K562 (cell line): ENCODE data around the gene RIPPLY3. TPM values are rescaled to one million over a fixed set of nuclear protein-coding genes. Genes with fewer than 3 reads are reported as not detected.

ENCODE experiments used
- ADNP ChIP-seq: fragments of 200-800 bp; sonication (Bioruptor generic); IDR thresholded peaks from 2 replicates; pipeline ENCODE4 v1.6.1; 2016; ENCODE audit warnings: missing genetic modification characterization, missing compliant biosample characterization
- DDX20 ChIP-seq: fragments of 450-650 bp; IDR thresholded peaks from 2 replicates; pipeline ENCODE4 v1.6.1; 2016; ENCODE audit warnings: missing genetic modification characterization, low read depth, mild to moderate bottlenecking, missing compliant biosample characterization, moderate library complexity
- DEAF1 ChIP-seq: fragments of 450-650 bp; formaldehyde crosslinking; IDR thresholded peaks from 2 replicates; pipeline ENCODE4 v1.4.0; 2020; ENCODE audit warnings: mild to moderate bottlenecking, moderate library complexity
- E2F3 ChIP-seq: fragments of 250-450 bp; sonication (Bioruptor Pico); IDR thresholded peaks from 2 replicates; pipeline ENCODE4 v1.4.0; 2020; ENCODE audit warnings: mild to moderate bottlenecking
- HDAC1 ChIP-seq, 2 experiments: fragments of 450-650 bp; IDR thresholded peaks; 2 replicates each; pipeline ENCODE4 v1.6.1; 2016 to 2017; ENCODE audit warnings: inconsistent platforms in 1 of 2, mild to moderate bottlenecking in 1 of 2, moderate library complexity in 1 of 2
- POLR2A ChIP-seq: fragments of 450-650 bp; conservative IDR thresholded peaks from 2 replicates; pipeline ENCODE4 v1.6.1; 2016
- PREB ChIP-seq: sonication (generic); formaldehyde crosslinking; IDR thresholded peaks from 2 replicates; pipeline ENCODE4 v1.8.1; 2023; ENCODE audit warnings: mild to moderate bottlenecking, missing genetic modification reagents
- ZBTB34 ChIP-seq: fragments of 250-450 bp; sonication (Bioruptor Pico); IDR thresholded peaks from 2 replicates; pipeline ENCODE4 v1.8.0; 2021; ENCODE audit warnings: mild to moderate bottlenecking, moderate library complexity
- ZBTB8A ChIP-seq: fragments of 450-650 bp; IDR thresholded peaks from 2 replicates; pipeline ENCODE4 v1.6.1; 2018; ENCODE audit warnings: mild to moderate bottlenecking, moderate library complexity; ENCODE audit not compliant: partially characterized antibody
- ZFP30 ChIP-seq: fragments of 250-450 bp; sonication (Bioruptor Pico); IDR thresholded peaks from 2 replicates; pipeline ENCODE4 v1.8.0; 2022; ENCODE audit warnings: moderate library complexity, mild to moderate bottlenecking, inconsistent platforms, borderline replicate concordance
- ZKSCAN1 ChIP-seq: fragments of 150-350 bp; IDR thresholded peaks from 2 replicates; pipeline ENCODE4 v1.6.1; 2016; ENCODE audit warnings: low read depth, low read length
- ZNF584 ChIP-seq: fragments of 200-800 bp; sonication (Bioruptor generic); IDR thresholded peaks from 2 replicates; pipeline ENCODE4 v1.6.1; 2016; ENCODE audit warnings: low read depth, mild to moderate bottlenecking, missing genetic modification characterization, missing compliant biosample characterization
- ZNF696 ChIP-seq: fragments of 250-450 bp; sonication (Bioruptor Pico); conservative IDR thresholded peaks from 2 replicates; pipeline ENCODE4 v1.4.0; 2020; ENCODE audit warnings: mild to moderate bottlenecking, moderate library complexity
- polyA plus RNA-seq, 8 experiments: library from polyadenylated mRNA; depleted of rRNA in 4 of 8; stranded (reverse) in 5 of 8; unstranded in 3 of 8; fragments of >200 nt; fragmentation: Nextera tagmentation in 2 of 8; fragmentation: Illumina TruSeq in 1 of 8; extraction: Ambion mirVana in 2 of 8; extraction: Trizol in 1 of 8; gene quantifications; 2 replicates each; pipeline versions ENCODE4 v1.2.1 to v1.2.3, GENCODE V29; 2011 to 2014; ENCODE audit warnings: inconsistent platforms in 1 of 8, missing spikeins in 1 of 8
- total RNA-seq, 7 experiments: library from RNA; depleted of rRNA in 6 of 7; stranded (reverse); fragments of >200 nt in 6 of 7; fragmentation: Illumina TruSeq in 2 of 7; extraction: Trizol in 2 of 7; gene quantifications; 2 replicates each; pipeline versions ENCODE4 v1.2.1 to v1.2.3, GENCODE V29; 2011 to 2021; ENCODE audit warnings: low replicate concordance in 1 of 7
- TF ChIP-seq, protein P1 (sequence below): sonication (generic); formaldehyde crosslinking; IDR thresholded peaks from 2 replicates; pipeline ENCODE4 v1.8.1; 2023; ENCODE audit warnings: missing genetic modification reagents, mild to moderate bottlenecking, borderline replicate concordance
- TF ChIP-seq, protein P2 (sequence below): sonication (generic); formaldehyde crosslinking; IDR thresholded peaks from 2 replicates; pipeline ENCODE4 v1.8.0; 2022; ENCODE audit warnings: mild to moderate bottlenecking, missing genetic modification reagents, borderline replicate concordance

RIPPLY3 gene
- total and polyA plus RNA-seq, 9 of the 15 experiments (the other 6 are each of a cell fraction or from before 2014, with no cell fraction given), result not detected

- TF ChIP-seq, protein P1, sequence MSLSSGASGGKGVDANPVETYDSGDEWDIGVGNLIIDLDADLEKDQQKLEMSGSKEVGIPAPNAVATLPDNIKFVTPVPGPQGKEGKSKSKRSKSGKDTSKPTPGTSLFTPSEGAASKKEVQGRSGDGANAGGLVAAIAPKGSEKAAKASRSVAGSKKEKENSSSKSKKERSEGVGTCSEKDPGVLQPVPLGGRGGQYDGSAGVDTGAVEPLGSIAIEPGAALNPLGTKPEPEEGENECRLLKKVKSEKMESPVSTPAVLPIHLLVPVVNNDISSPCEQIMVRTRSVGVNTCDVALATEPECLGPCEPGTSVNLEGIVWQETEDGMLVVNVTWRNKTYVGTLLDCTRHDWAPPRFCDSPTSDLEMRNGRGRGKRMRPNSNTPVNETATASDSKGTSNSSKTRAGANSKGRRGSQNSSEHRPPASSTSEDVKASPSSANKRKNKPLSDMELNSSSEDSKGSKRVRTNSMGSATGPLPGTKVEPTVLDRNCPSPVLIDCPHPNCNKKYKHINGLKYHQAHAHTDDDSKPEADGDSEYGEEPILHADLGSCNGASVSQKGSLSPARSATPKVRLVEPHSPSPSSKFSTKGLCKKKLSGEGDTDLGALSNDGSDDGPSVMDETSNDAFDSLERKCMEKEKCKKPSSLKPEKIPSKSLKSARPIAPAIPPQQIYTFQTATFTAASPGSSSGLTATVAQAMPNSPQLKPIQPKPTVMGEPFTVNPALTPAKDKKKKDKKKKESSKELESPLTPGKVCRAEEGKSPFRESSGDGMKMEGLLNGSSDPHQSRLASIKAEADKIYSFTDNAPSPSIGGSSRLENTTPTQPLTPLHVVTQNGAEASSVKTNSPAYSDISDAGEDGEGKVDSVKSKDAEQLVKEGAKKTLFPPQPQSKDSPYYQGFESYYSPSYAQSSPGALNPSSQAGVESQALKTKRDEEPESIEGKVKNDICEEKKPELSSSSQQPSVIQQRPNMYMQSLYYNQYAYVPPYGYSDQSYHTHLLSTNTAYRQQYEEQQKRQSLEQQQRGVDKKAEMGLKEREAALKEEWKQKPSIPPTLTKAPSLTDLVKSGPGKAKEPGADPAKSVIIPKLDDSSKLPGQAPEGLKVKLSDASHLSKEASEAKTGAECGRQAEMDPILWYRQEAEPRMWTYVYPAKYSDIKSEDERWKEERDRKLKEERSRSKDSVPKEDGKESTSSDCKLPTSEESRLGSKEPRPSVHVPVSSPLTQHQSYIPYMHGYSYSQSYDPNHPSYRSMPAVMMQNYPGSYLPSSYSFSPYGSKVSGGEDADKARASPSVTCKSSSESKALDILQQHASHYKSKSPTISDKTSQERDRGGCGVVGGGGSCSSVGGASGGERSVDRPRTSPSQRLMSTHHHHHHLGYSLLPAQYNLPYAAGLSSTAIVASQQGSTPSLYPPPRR, result no peak
- TF ChIP-seq ADNP (tag) (peak; percentile 70), E2F3 (CRISPR knock-in tag) (no peak), ZBTB34 (CRISPR knock-in tag) (no peak), DEAF1 (CRISPR knock-in tag) (peak; percentile 88), POLR2A (no peak), DDX20 (tag) (no peak), ZKSCAN1 (peak; percentile 23; the same call in 1 of the 2 replicates), ZBTB8A (no peak), HDAC1 (IDR thresholded peaks at IDR 0.05) (no peak), ZNF696 (no peak), PREB (CRISPR knock-in tag) (no peak), ZNF584 (CRISPR knock-in tag) (no peak), ZFP30 (CRISPR knock-in tag) (no peak)
- TF ChIP-seq, protein P2, sequence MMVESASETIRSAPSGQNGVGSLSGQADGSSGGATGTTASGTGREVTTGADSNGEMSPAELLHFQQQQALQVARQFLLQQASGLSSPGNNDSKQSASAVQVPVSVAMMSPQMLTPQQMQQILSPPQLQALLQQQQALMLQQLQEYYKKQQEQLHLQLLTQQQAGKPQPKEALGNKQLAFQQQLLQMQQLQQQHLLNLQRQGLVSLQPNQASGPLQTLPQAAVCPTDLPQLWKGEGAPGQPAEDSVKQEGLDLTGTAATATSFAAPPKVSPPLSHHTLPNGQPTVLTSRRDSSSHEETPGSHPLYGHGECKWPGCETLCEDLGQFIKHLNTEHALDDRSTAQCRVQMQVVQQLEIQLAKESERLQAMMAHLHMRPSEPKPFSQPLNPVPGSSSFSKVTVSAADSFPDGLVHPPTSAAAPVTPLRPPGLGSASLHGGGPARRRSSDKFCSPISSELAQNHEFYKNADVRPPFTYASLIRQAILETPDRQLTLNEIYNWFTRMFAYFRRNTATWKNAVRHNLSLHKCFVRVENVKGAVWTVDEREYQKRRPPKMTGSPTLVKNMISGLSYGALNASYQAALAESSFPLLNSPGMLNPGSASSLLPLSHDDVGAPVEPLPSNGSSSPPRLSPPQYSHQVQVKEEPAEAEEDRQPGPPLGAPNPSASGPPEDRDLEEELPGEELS (CRISPR knock-in tag), result no peak
Observed at GRCh38 chr21:36976882-36977651, 29.4 kb upstream of the RIPPLY3 start (continued).
